Measurements from ENCODE around the gene LRRN2. TPM values are rescaled to one million over a fixed set of nuclear protein-coding genes. Genes with fewer than 3 reads are reported as not detected.
"Not testable (repeated sequence)": the region's sequence is repeated elsewhere in the genome, so short reads cannot be mapped to it uniquely, and the experiment has no call there.

The LRRN2 gene
- polyA plus RNA-seq, 2 of the 4 experiments (the other 2 are of a cell fraction), result 3.6 to 6.6 TPM

DNA sequence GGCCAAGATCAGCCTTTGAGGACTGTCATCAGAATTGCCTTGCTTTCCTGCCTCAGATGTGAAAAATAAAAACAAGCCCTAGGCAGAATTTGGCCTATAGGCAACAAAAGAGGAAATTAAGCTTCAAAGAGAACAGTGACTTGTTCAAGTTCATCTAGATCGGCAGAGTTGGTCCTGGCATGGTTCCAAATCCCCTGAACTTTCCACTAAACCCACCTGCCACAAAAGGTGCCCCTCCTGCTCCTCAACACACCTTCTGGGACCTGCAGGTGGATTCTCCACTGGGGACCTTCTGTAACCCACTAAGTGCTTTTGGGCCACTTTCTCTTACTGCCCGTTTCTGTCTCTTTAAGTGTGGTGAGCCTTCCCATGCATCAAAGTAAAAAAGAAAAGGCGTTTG lies 42.5 kb upstream of the LRRN2 start (continued):
- TF ChIP-seq REST (IDR thresholded peaks at IDR 0.05) (no peak), ZC3H11A (IDR thresholded peaks at IDR 0.05) (no peak), BHLHE40 (IDR thresholded peaks at IDR 0.05; ENCODE audit: low read depth, low read length) (no peak), CHD4 (IDR thresholded peaks at IDR 0.05; ENCODE audit: borderline replicate concordance) (no peak), SMC3 (IDR thresholded peaks at IDR 0.05) (no peak), FOXS1 (CRISPR knock-in tag; IDR thresholded peaks at IDR 0.05) (no peak), EP300 (IDR thresholded peaks at IDR 0.05) (no peak), MAZ (IDR thresholded peaks at IDR 0.05; ENCODE audit: borderline replicate concordance, low read depth, low read length) (no peak), SREBF2 (IDR thresholded peaks at IDR 0.05) (no peak), NFE2L2 (conservative IDR thresholded peaks at IDR 0.05; ENCODE audit: low read length) (no peak)

- POLR2A ChIA-PET, result interaction anchor here (1.0 kb wide), 1 partner anchor 43 kb away, joined by 3 read pairs; no protein-coding TSS in a partner anchor
Measured at GRCh38 chr1:204727438-204727837, 41.9 kb upstream of the LRRN2 start.

GRCh38 chr1:204726478-204726877 lies 40.9 kb upstream of the LRRN2 start:
- ChIA-PET POLR2A (no interaction called here), CTCF (interaction anchor here (1.0 to 3.5 kb wide), 7 partner anchors 15 to 161 kb away, joined by 3 to 24 read pairs (median 5); no protein-coding TSS in a partner anchor)
- TF ChIP-seq, protein P1, sequence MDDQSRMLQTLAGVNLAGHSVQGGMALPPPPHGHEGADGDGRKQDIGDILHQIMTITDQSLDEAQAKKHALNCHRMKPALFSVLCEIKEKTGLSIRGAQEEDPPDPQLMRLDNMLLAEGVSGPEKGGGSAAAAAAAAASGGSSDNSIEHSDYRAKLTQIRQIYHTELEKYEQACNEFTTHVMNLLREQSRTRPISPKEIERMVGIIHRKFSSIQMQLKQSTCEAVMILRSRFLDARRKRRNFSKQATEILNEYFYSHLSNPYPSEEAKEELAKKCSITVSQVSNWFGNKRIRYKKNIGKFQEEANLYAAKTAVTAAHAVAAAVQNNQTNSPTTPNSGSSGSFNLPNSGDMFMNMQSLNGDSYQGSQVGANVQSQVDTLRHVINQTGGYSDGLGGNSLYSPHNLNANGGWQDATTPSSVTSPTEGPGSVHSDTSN (IDR thresholded peaks at IDR 0.05), result peak; percentile 38; the same call in 1 of the 2 replicates
- no peak for TF ChIP-seq ESRRA (IDR thresholded peaks at IDR 0.05; ENCODE audit: borderline replicate concordance, low read length)
- TF ChIP-seq JUN (IDR thresholded peaks at IDR 0.05), result peak in 1 of 2 experiments; percentile 26; a peak in 1 of 5 replicates
- TF ChIP-seq, protein P2, sequence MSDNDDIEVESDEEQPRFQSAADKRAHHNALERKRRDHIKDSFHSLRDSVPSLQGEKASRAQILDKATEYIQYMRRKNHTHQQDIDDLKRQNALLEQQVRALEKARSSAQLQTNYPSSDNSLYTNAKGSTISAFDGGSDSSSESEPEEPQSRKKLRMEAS (IDR thresholded peaks at IDR 0.05), result peak; percentile 71; the same call in 1 of the 2 replicates
- TF ChIP-seq GATA3 (IDR thresholded peaks at IDR 0.05; ENCODE audit: borderline replicate concordance), result peak; percentile 71; the same call in 1 of the 2 replicates
- no peak for TF ChIP-seq ZC3H11A (IDR thresholded peaks at IDR 0.05)
- TF ChIP-seq CEBPB (IDR thresholded peaks at IDR 0.05), result peak in 1 of 2 experiments; percentile 40; a peak in 1 of 4 replicates
- peak; percentile 74 for TF ChIP-seq JUNB (IDR thresholded peaks at IDR 0.05)
- no peak for TF ChIP-seq FOSL2 (IDR thresholded peaks at IDR 0.05)
- TF ChIP-seq FOSL2 (CRISPR knock-in tag; IDR thresholded peaks at IDR 0.05), result peak; percentile 88
- FAIRE-seq (peak; percentile 92), ATAC-seq (peak; percentile 87 to 90), DNase-seq (ENCODE audit: low read depth in 1 of 2, low spot score in 1 of 2) (peak; percentile 90 to 96)
- Histone ChIP-seq H3K27ac (peak overlapping the region; percentile 45 to 82; a peak in 5 of 6 replicates), H3K4me3 (0 out of 3 replicates have a peak overlapping the region, but pooled peaks have one; percentile 6), H3K4me2 (peak overlapping the region; percentile 78), H3K9me3 (no peaks in the 10 kb centered on the region), H3K4me1 (peaks cover 48% of the 10 kb centered on the region)
- WGBS (ENCODE audit: missing lambda C conversion rate), result 7% methylated on average over 1 of the region's 1 CpG

More at GRCh38 chr1:204727438-204727837, 41.9 kb upstream of the LRRN2 start:
- H3K4me3 ChIP-seq; DNase-seq (ENCODE audit: low read depth in 1 of 2, low spot score in 1 of 2); FAIRE-seq; ATAC-seq; H3K9me3 ChIP-seq: not testable (repeated sequence)
- 78% methylated on average over 6 of the region's 6 CpGs for WGBS (ENCODE audit: missing lambda C conversion rate)
- H3K4me2 ChIP-seq, result peak overlapping the region; percentile 78
- peaks cover 48% of the 10 kb centered on the region for H3K4me1 ChIP-seq
- TF ChIP-seq CEBPB (IDR thresholded peaks at IDR 0.05), result 0 out of 4 replicates have a peak, but pooled peaks of 1 of the 2 experiments have one; percentile 7
- peak overlapping the region; percentile 40 to 82; a peak in 4 of 6 replicates for H3K27ac ChIP-seq
- CTCF ChIA-PET, result interaction anchor here (1.9 to 3.1 kb wide), 3 partner anchors 36 to 162 kb away, joined by 6 to 12 read pairs (median 6); no protein-coding TSS in a partner anchor

Measured in A549 (cell line).